ENCODE measurements around the gene MEF2C. TPM values are rescaled to one million over a fixed set of nuclear protein-coding genes. Genes with fewer than 3 reads are reported as not detected.
"Not testable (repeated sequence)": the region's sequence is repeated elsewhere in the genome, so short reads cannot be mapped to it uniquely, and the experiment has no call there.

The MEF2C gene
- total and polyA plus RNA-seq, 7 experiments from 2014 or later = 0.07 to 40.0 (median 2.2) TPM

DNA sequence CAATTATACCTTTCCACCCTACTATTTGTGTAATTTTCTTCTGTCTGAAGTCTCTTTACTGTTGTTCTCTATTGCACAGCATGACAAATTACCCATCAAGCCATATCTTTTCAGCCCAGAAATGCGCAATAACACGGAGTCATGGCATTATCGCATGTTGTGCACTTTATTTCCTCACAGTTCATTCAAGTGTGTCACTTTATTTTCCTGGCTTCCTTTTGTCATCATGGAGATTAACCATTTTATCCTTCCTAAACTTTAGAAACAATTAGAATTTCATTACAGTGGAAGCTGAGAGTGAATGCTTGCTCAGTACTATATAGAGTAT lies 41.3 kb upstream of the MEF2C start:
- ATAC-seq (no peak), DNase-seq (no peak)
- Histone ChIP-seq H3K27ac (ENCODE audit: low read depth, low read length) (no peak overlapping the region), H3K36me3 (ENCODE audit: control insufficient read depth in 2 of 3, insufficient read depth in 3 of 3, low read length in 3 of 3) (no peaks in the 10 kb centered on the region), H3K4me3 (ENCODE audit: low read length) (no peak overlapping the region), H3K27me3 (ENCODE audit: control insufficient read depth in 2 of 2, insufficient read depth in 2 of 2, low read length in 2 of 2) (no peaks in the 10 kb centered on the region), H3K4me1 (ENCODE audit: control insufficient read depth in 2 of 2, insufficient read depth in 2 of 2, low read length in 2 of 2) (no peaks in the 10 kb centered on the region), H3K9me3 (ENCODE audit: control insufficient read depth in 2 of 3, low read length in 3 of 3) (no peaks in the 10 kb centered on the region)
- Mint-ChIP-seq H3K9me3 (peaks cover 0 to 5% (median 0%) of the 10 kb centered on the region in 11 donors), H3K4me3 (no peak overlapping the region), H3K36me3 (no peaks in the 10 kb centered on the region), H3K27me3 (peaks cover 0 to 6% (median 0%) of the 10 kb centered on the region in 5 donors), H3K27ac (no peak overlapping the region), H3K4me1 (no peaks in the 10 kb centered on the region)
- ChIA-PET CTCF (no interaction called here), POLR2A (no interaction called here)
- intact Hi-C loops (cut with micrococcal nuclease) = no loop called here

DNA sequence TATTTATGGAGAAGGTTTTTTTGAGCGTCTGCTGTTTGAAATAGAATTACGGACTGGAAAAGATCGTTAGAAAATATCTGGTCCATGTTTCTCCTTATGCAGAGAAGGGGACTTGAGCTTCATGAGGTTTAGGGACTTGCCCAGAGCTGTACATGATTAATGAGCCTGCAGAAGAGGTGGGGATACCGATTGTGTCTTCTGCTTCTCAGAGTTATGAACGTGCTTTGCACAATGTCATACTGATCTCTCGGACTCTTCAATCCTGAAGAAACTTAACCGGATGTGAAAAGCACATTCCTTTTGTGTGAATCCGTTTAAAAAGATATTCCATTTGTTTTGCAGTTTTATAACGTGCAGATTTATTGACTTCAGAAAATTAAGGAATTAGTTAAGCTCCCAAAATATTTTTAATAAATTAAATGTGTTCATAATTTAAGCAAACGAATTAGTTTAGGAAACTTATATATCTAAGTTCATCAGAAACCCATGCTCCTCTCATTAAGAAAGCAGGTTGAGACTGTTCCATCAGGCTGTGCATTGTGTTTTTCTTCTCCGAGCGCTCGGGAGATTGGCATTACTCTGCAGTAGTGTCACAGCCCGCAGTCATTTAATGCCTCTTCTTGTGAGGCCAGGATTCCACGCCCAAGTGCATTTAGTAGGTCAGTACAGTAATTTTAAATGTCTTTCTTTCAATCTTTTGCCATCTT lies 40.8 kb upstream of the MEF2C start:
- H3K27me3 ChIP-seq (ENCODE audit: control insufficient read depth in 2 of 2, insufficient read depth in 2 of 2, low read length in 2 of 2) = no peaks in the 10 kb centered on the region
- Mint-ChIP-seq H3K27me3 (peaks cover 0 to 6% (median 0%) of the 10 kb centered on the region in 5 donors), H3K4me3 (no peak overlapping the region), H3K36me3 (no peaks in the 10 kb centered on the region), H3K27ac (no peak overlapping the region), H3K4me1 (no peaks in the 10 kb centered on the region), H3K9me3 (peaks cover 0 to 5% (median 0%) of the 10 kb centered on the region in 11 donors)
- H3K36me3 ChIP-seq (ENCODE audit: control insufficient read depth in 2 of 3, insufficient read depth in 3 of 3, low read length in 3 of 3) = no peaks in the 10 kb centered on the region
- ChIA-PET POLR2A (no interaction called here), CTCF (no interaction called here)
- ATAC-seq (no peak), DNase-seq (no peak)
- intact Hi-C loops (cut with micrococcal nuclease) = no loop called here
- H3K9me3 ChIP-seq (ENCODE audit: control insufficient read depth in 2 of 3, low read length in 3 of 3) = no peaks in the 10 kb centered on the region
- no peak overlapping the region for H3K27ac ChIP-seq (ENCODE audit: low read depth, low read length)
- no peak overlapping the region for H3K4me3 ChIP-seq (ENCODE audit: low read length)
- no peaks in the 10 kb centered on the region for H3K4me1 ChIP-seq (ENCODE audit: control insufficient read depth in 2 of 2, insufficient read depth in 2 of 2, low read length in 2 of 2)

DNA sequence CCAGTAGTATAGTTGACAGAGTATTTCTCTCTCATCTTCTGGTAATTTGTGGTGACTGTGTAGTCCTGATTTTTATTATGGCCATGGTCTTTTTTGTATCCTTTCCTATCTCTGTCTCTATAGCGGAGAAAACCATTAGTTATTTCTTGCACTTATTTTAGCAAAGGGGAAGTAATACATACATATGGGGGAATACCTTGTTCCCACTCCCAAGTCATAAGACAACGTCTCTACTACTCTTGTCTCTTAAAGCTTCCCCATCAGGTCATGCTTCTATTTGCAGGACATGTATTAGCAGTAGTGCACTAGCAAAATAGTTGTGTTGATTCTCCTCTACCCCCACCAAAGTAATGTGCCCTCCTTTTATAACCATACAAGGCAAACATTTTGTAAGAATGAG lies 29.8 kb upstream of the MEF2C start:
- H3K9me3 Mint-ChIP-seq; H3K4me1 Mint-ChIP-seq; CTCF ChIA-PET; DNase-seq; H3K36me3 ChIP-seq (ENCODE audit: control insufficient read depth in 2 of 3, insufficient read depth in 3 of 3, low read length in 3 of 3); ATAC-seq; H3K4me3 Mint-ChIP-seq; intact Hi-C loops (cut with micrococcal nuclease); POLR2A ChIA-PET; H3K36me3 Mint-ChIP-seq; H3K4me3 ChIP-seq (ENCODE audit: low read length); H3K4me1 ChIP-seq (ENCODE audit: control insufficient read depth in 2 of 2, insufficient read depth in 2 of 2, low read length in 2 of 2); H3K27ac ChIP-seq (ENCODE audit: low read depth, low read length); H3K27me3 Mint-ChIP-seq; H3K27me3 ChIP-seq (ENCODE audit: control insufficient read depth in 2 of 2, insufficient read depth in 2 of 2, low read length in 2 of 2); H3K27ac Mint-ChIP-seq; H3K9me3 ChIP-seq (ENCODE audit: control insufficient read depth in 2 of 3, low read length in 3 of 3): not testable (repeated sequence)

DNA sequence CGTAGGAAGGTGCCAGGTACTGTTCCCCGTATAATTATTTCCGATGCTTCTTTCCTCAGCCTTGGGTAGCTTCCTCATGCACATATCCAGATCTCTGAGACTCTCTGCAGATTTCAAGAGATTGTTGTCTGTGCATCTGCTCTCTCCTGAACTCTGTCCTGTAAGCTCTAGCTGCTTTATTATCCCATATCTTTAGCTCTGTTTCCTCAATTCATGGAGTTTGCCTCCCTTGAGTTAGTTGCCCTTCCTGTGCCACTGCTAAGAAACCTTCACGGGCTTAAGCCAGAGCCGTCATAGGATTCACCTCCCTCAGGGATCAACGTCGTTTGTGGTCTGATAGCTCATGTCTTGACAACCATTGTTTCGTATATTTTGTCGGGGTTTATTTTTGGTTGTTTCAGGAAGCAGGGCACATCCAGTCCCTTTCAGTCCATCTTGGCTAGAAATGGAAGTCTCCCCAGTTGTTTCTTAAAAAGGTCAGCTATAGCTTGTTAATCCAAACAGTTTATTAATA lies 28.1 kb upstream of the MEF2C start:
- H3K27ac ChIP-seq (ENCODE audit: low read depth, low read length); intact Hi-C loops (cut with micrococcal nuclease); H3K4me1 Mint-ChIP-seq; H3K36me3 ChIP-seq (ENCODE audit: control insufficient read depth in 2 of 3, insufficient read depth in 3 of 3, low read length in 3 of 3); H3K36me3 Mint-ChIP-seq; DNase-seq; H3K27me3 ChIP-seq (ENCODE audit: control insufficient read depth in 2 of 2, insufficient read depth in 2 of 2, low read length in 2 of 2); ATAC-seq; H3K9me3 Mint-ChIP-seq; POLR2A ChIA-PET; H3K27ac Mint-ChIP-seq; H3K4me3 Mint-ChIP-seq; H3K27me3 Mint-ChIP-seq; H3K9me3 ChIP-seq (ENCODE audit: control insufficient read depth in 2 of 3, low read length in 3 of 3); H3K4me1 ChIP-seq (ENCODE audit: control insufficient read depth in 2 of 2, insufficient read depth in 2 of 2, low read length in 2 of 2); H3K4me3 ChIP-seq (ENCODE audit: low read length): not testable (repeated sequence)
- CTCF ChIA-PET = interaction anchor here (0.7 kb wide), 1 partner anchor 324 kb away, joined by 3 read pairs; no protein-coding TSS in a partner anchor

DNA sequence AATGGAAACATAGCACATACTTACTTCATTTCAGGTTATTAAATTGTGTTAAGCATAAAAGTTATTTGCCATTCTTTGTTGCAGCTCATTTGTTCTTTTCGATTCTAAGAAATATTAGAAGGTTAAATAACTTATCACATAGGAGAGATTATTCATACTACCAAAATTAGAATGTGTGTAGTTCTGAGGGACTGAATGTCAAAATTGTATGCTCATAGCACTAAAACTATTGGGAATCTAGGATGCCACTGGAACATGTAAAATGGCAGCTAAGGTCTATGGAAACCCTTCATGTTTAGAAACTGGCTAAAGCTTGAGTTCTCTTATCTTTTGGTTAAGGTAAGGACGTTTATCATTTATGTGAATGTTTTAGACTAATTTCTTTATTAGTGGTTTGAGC lies 21.5 kb upstream of the MEF2C start:
- CTCF ChIA-PET; POLR2A ChIA-PET; H3K4me1 Mint-ChIP-seq; H3K4me1 ChIP-seq (ENCODE audit: control insufficient read depth in 2 of 2, insufficient read depth in 2 of 2, low read length in 2 of 2); ATAC-seq; H3K36me3 ChIP-seq (ENCODE audit: control insufficient read depth in 2 of 3, insufficient read depth in 3 of 3, low read length in 3 of 3); H3K9me3 ChIP-seq (ENCODE audit: control insufficient read depth in 2 of 3, low read length in 3 of 3); H3K36me3 Mint-ChIP-seq; H3K27ac Mint-ChIP-seq; DNase-seq; intact Hi-C loops (cut with micrococcal nuclease); H3K9me3 Mint-ChIP-seq; H3K27me3 Mint-ChIP-seq; H3K4me3 Mint-ChIP-seq; H3K27me3 ChIP-seq (ENCODE audit: control insufficient read depth in 2 of 2, insufficient read depth in 2 of 2, low read length in 2 of 2); H3K4me3 ChIP-seq (ENCODE audit: low read length); H3K27ac ChIP-seq (ENCODE audit: low read depth, low read length): not testable (repeated sequence)

DNA sequence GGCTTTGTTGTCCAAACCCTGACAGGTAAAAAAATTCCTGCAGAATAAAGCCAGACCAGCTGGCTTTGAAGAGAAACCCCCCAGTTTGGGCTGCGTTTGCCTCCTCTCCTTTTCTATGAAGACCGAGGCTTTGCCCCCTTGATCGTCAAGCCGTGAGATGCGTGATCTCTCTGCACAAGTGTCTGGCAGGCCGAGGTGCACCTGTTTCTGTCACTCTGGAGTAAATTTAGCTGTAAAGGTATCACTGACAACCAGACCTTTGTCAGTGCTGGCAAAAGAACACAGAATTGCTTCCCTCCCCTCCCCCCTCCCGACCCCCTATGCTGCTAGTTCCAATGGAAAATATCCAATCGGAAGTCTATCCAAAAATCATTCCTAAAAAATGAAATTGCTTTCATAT lies 21.0 kb upstream of the MEF2C start:
- ATAC-seq; H3K4me1 ChIP-seq (ENCODE audit: control insufficient read depth in 2 of 2, insufficient read depth in 2 of 2, low read length in 2 of 2); H3K4me3 Mint-ChIP-seq; H3K4me1 Mint-ChIP-seq; H3K27ac ChIP-seq (ENCODE audit: low read depth, low read length); intact Hi-C loops (cut with micrococcal nuclease); CTCF ChIA-PET; H3K36me3 Mint-ChIP-seq; H3K9me3 ChIP-seq (ENCODE audit: control insufficient read depth in 2 of 3, low read length in 3 of 3); POLR2A ChIA-PET; H3K27ac Mint-ChIP-seq; H3K4me3 ChIP-seq (ENCODE audit: low read length); H3K27me3 ChIP-seq (ENCODE audit: control insufficient read depth in 2 of 2, insufficient read depth in 2 of 2, low read length in 2 of 2); H3K27me3 Mint-ChIP-seq; DNase-seq; H3K9me3 Mint-ChIP-seq; H3K36me3 ChIP-seq (ENCODE audit: control insufficient read depth in 2 of 3, insufficient read depth in 3 of 3, low read length in 3 of 3): not testable (repeated sequence)

DNA sequence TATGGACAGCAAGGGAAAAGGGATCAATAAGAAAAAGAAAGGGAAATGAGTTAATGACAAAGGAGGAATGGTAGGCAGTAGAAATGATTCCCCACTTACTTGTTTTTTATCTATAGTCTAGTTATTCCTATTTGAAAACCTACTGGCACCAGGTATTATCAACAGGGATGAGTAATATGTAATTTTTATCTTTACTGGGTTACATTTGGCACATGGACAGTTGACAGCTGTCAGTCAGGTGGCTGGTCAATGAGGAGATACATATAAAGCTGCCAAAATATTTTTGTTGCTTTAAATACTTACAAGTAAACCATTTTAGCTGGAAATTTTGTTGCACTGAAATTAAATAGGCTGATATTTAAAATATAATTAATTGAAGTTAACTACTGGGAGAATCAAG lies 18.1 kb upstream of the MEF2C start:
- intact Hi-C loops (cut with micrococcal nuclease); H3K4me3 ChIP-seq (ENCODE audit: low read length); POLR2A ChIA-PET; H3K27me3 ChIP-seq (ENCODE audit: control insufficient read depth in 2 of 2, insufficient read depth in 2 of 2, low read length in 2 of 2); H3K9me3 Mint-ChIP-seq; CTCF ChIA-PET; H3K27ac Mint-ChIP-seq; ATAC-seq; H3K9me3 ChIP-seq (ENCODE audit: control insufficient read depth in 2 of 3, low read length in 3 of 3); H3K36me3 ChIP-seq (ENCODE audit: control insufficient read depth in 2 of 3, insufficient read depth in 3 of 3, low read length in 3 of 3); H3K27me3 Mint-ChIP-seq; H3K4me1 ChIP-seq (ENCODE audit: control insufficient read depth in 2 of 2, insufficient read depth in 2 of 2, low read length in 2 of 2); H3K36me3 Mint-ChIP-seq; DNase-seq; H3K27ac ChIP-seq (ENCODE audit: low read depth, low read length); H3K4me1 Mint-ChIP-seq; H3K4me3 Mint-ChIP-seq: not testable (repeated sequence)
